Endothelial cell (in vitro differentiated cells): Measurements from ENCODE around the gene TRAP1. TPM values are rescaled to one million over a fixed set of nuclear protein-coding genes. Genes with fewer than 3 reads are reported as not detected.
"Not testable (repeated sequence)": the region's sequence is repeated elsewhere in the genome, so short reads cannot be mapped to it uniquely, and the experiment has no call there.

Experiments
- DNase-seq: peaks from one replicate; pipeline ENCODE4 v3.0.0; 2021; ENCODE audit warnings: low spot score
- H3K27ac Mint-ChIP-seq: one replicate; pipeline ENCODE4 v1.8.0; 2021; ENCODE audit warnings: mixed read lengths, inconsistent platforms; ENCODE audit not compliant: unreplicated experiment
- H3K27me3 Mint-ChIP-seq: one replicate; pipeline ENCODE4 v1.8.0; 2021; ENCODE audit warnings: mild to moderate bottlenecking, moderate library complexity, mixed read lengths, inconsistent platforms; ENCODE audit not compliant: unreplicated experiment
- H3K36me3 Mint-ChIP-seq: one replicate; pipeline ENCODE4 v1.8.0; 2021; ENCODE audit warnings: mild to moderate bottlenecking, low read depth, mixed read lengths, inconsistent platforms; ENCODE audit not compliant: unreplicated experiment
- H3K4me1 Mint-ChIP-seq: one replicate; pipeline ENCODE4 v1.8.0; 2021; ENCODE audit warnings: mild to moderate bottlenecking, mixed read lengths, inconsistent platforms; ENCODE audit not compliant: unreplicated experiment
- H3K4me3 Mint-ChIP-seq: one replicate; pipeline ENCODE4 v1.8.0; 2021; ENCODE audit warnings: mild to moderate bottlenecking, mixed read lengths, inconsistent platforms; ENCODE audit not compliant: unreplicated experiment
- H3K9me3 Mint-ChIP-seq: one replicate; pipeline ENCODE4 v1.8.0; 2021; ENCODE audit warnings: mixed read lengths, inconsistent platforms; ENCODE audit not compliant: unreplicated experiment
- total RNA-seq: library from RNA; stranded (reverse); fragmentation: NEBNext Ultra II Directional; extraction: Animal tissue kit (Norgen Biotek cat#: 25700); gene quantifications from one replicate; pipeline ENCODE4 v1.2.1, GENCODE V29; 2021; ENCODE audit not compliant: unreplicated experiment
- TF ChIP-seq, protein P1 (sequence below): fragments of 200-600 bp; sonication (generic); IDR thresholded peaks from one replicate; pipeline ENCODE4 v1.5.0; 2021; ENCODE audit warnings: antibody characterized with exemption; ENCODE audit not compliant: unreplicated experiment

The TRAP1 gene
- total RNA-seq, 1 donor from 2014 or later = 104 TPM

DNA sequence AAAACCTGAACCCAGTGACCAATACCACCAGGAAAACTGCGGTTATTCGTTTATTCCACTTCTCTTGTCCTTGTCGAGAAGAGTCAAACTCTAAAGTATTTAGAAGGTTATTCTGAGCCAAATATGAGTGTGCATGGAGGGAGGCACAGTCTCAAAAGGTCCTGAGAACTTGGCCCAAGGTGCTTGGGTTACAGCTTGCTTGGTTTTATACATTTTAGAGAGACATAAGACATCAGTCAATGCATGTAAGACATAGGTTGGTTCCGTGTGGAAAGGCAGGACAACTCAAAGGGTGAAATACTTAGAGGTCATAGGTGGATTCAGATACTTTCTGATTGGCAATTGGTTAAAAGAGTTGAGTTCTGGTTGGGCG, 681 bp upstream of the TRAP1 start:
- Mint-ChIP-seq H3K9me3 (no peaks in the 10 kb centered on the region), H3K27me3 (peaks cover 7% of the 10 kb centered on the region), H3K27ac (peak overlapping the region; percentile 70), H3K36me3 (peaks cover 3% of the 10 kb centered on the region), H3K4me3 (peak overlapping the region; percentile 88), H3K4me1 (peaks cover 22% of the 10 kb centered on the region)
- DNase-seq = no peak
- TF ChIP-seq, protein P1, sequence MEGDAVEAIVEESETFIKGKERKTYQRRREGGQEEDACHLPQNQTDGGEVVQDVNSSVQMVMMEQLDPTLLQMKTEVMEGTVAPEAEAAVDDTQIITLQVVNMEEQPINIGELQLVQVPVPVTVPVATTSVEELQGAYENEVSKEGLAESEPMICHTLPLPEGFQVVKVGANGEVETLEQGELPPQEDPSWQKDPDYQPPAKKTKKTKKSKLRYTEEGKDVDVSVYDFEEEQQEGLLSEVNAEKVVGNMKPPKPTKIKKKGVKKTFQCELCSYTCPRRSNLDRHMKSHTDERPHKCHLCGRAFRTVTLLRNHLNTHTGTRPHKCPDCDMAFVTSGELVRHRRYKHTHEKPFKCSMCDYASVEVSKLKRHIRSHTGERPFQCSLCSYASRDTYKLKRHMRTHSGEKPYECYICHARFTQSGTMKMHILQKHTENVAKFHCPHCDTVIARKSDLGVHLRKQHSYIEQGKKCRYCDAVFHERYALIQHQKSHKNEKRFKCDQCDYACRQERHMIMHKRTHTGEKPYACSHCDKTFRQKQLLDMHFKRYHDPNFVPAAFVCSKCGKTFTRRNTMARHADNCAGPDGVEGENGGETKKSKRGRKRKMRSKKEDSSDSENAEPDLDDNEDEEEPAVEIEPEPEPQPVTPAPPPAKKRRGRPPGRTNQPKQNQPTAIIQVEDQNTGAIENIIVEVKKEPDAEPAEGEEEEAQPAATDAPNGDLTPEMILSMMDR = no peak

DNA sequence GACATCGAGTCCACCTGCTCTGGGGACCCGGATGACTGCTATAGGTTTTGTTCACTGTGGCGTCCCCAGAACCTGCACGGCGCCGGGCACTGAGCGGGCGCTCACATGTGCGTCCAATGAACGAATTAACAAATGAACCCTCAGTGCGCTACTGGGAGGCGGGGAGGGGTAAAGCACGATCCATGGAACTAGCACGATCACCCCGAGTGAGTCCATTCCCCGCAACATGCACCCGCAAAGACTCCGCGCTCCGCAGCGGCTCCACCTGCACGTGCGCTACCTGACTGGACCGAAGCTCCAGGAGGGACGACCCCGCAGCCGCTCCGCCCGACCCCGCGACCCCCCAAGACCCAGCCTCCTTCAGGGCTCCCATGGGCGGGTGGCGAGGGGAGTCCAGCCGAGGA, 491 bp downstream of the TRAP1 start:
- Mint-ChIP-seq H3K36me3 (peaks cover 3% of the 10 kb centered on the region), H3K9me3 (no peaks in the 10 kb centered on the region), H3K27ac (no peak overlapping the region), H3K4me3 (peak overlapping the region; percentile 96), H3K4me1 (peaks cover 30% of the 10 kb centered on the region), H3K27me3 (peaks cover 7% of the 10 kb centered on the region)
- TF ChIP-seq, protein P1 = no peak
- peak; percentile 18 for DNase-seq

DNA sequence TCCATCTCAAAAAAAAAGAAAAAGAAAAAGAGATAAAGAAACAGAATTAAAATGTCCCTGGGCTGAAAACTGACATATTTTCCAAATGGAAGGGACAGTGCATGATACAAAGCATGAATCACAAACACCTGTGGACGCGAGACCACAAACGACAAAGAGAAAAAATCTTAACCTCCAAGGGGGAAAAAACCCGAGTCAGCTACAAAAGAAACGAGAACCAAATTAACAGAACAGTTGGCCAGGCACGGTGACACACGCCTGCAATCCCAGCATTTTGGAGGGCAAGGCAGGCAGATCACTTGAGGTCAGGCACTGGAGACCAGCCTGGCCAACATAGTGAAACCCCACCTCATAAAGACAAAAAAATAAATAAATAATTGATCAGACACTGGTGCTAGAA, 1.9 kb downstream of the TRAP1 start:
- TF ChIP-seq, protein P1 = no peak

DNA sequence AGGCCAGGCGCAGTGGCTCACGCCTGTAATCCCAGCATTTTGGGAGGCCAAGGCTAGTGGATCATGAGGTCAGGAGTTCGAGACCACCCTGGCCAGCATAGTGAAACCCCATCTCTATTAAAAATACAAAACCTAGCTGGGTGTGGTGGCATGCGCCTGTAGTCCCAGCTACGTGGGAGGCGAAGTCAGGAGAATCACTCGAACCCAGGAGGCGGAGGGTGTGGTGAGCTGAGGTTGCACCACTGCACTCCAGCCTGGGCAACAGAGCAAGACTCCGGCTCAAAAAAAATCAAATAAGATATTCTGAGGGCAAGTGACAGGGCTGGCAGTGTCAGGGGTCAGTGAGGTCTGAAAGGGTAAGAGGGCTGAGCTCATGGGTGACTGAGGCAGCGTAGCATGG, 2.9 kb downstream of the TRAP1 start:
- H3K27me3 Mint-ChIP-seq, H3K27ac Mint-ChIP-seq, DNase-seq, H3K4me3 Mint-ChIP-seq, H3K36me3 Mint-ChIP-seq, H3K9me3 Mint-ChIP-seq: not testable (repeated sequence)
- peaks cover 30% of the 10 kb centered on the region for H3K4me1 Mint-ChIP-seq

More for the DNA sequence above, 1.9 kb downstream of the TRAP1 start:
- Mint-ChIP-seq H3K36me3 (peaks cover 3% of the 10 kb centered on the region), H3K9me3 (no peaks in the 10 kb centered on the region), H3K27me3 (peaks cover 7% of the 10 kb centered on the region), H3K4me1 (peaks cover 30% of the 10 kb centered on the region), H3K4me3 (no peak overlapping the region), H3K27ac (no peak overlapping the region)
- DNase-seq = no peak

DNA sequence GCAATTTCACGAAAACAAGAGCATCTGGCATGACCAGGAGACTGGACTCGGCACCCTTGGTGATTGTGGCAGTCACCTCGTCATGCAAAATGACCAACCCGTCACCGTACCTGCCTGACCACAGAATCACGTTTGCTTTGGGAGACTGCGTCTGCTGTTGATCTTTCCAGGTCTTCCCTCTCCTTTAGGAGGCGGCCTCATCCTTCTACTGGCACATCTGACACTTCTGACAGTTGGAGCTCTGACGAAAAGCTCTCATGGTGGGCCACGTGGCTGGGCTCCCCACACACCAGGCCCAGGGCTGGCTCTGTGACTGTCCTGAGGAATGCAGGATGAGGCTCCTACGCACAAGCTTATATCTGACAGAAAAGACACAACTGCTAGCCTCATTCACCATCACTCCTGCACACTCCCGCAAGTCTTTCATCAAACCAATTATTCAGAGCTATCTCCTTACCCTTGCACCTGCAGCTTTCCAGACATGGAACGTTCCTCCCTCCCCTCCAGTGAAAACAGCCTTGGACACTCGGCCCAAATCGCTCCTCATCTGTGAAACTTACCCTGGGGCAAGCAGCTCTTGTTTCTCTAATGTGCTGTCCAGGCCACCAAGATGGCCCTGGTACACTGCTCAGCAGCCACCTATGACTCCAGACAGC, 3.6 kb downstream of the TRAP1 start:
- TF ChIP-seq, protein P1 = no peak
- DNase-seq = no peak
- Mint-ChIP-seq H3K27me3 (peaks cover 7% of the 10 kb centered on the region), H3K4me3 (no peak overlapping the region), H3K27ac (peak overlapping the region; percentile 92), H3K4me1 (peaks cover 30% of the 10 kb centered on the region), H3K36me3 (peaks cover 3% of the 10 kb centered on the region), H3K9me3 (no peaks in the 10 kb centered on the region)
